ENCODE measurements around the gene ZNF780A. TPM values are rescaled to one million over a fixed set of nuclear protein-coding genes. Genes with fewer than 3 reads are reported as not detected.

The ZNF780A gene
- total RNA-seq, 6 donors from 2014 or later = 7.4 to 17.1 (median 13.6) TPM

Other genes starting within 250 kb of the ZNF780A start
- gene FBL, start 244.6 kb downstream of the ZNF780A start, total RNA-seq = 100 to 1,000 TPM in 5 of 6 donors, 10 to 100 TPM in 1; 75.4 to 143 (median 110) TPM
- gene FCGBP, start 156.3 kb downstream of the ZNF780A start, total RNA-seq = 10 to 100 TPM in 4 of 6 donors, 1 to 10 TPM in 2; 7.0 to 27.2 (median 14.3) TPM
- gene PSMC4, start 119.8 kb downstream of the ZNF780A start, total RNA-seq = 10 to 100 TPM; 41.1 to 85.7 (median 59.9) TPM
- gene ZNF546, start 93.9 kb downstream of the ZNF780A start, total RNA-seq = 1 to 10 TPM; 2.1 to 6.4 (median 5.0) TPM
- 10 to 100 TPM in 5 of 6 donors, 1 to 10 TPM in 1; 9.4 to 50.3 (median 20.9) TPM for gene ZNF780B, start 34.7 kb downstream of the ZNF780A start, total RNA-seq
- 10 to 100 TPM in 5 of 6 donors, 1 to 10 TPM in 1; 9.0 to 56.6 (median 18.4) TPM for gene MAP3K10, start 100.5 kb upstream of the ZNF780A start, total RNA-seq
- gene TTC9B, start 127.4 kb upstream of the ZNF780A start, total RNA-seq = not detected
- gene CCNP, start 135.7 kb upstream of the ZNF780A start, total RNA-seq = under 1 TPM in 3 of 6 donors, not detected in 3; 0.31 to 1.00 (median 0.79) TPM
- 100 to 1,000 TPM in 4 of 6 donors, 10 to 100 TPM in 2; 59.7 to 164 (median 105) TPM for gene AKT2, start 194.4 kb upstream of the ZNF780A start, total RNA-seq

Measured in upper lobe of left lung (tissue), 6 donors.